Measurements from ENCODE around the gene ZYG11A. TPM values are rescaled to one million over a fixed set of nuclear protein-coding genes. Genes with fewer than 3 reads are reported as not detected.

The ZYG11A gene
- total and polyA plus RNA-seq, 4 donors = 0.38 to 1.8 (median 0.76) TPM

DNA sequence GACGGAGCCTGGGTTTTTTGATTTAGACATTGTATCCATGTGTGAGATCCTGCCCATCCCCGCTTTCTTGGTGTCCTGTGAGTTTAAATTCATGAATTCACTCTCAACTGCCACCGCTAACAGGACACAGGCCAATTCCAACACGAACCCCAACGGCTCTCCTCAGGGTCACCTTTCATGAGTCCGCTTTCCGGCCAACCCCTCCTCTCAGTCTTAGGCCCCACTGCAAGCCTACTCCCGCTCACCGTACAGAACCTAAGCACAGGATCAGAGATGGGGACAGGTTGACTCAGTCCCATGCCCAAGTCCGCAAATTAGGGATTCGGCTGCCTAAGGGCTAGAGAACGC, 84.3 kb downstream of the ZYG11A start:
- H3K9ac ChIP-seq (ENCODE audit: low read depth in 1 of 2, low read length in 2 of 2) = peak overlapping the region; percentile 64 to 97
- H3K4me3 ChIP-seq (ENCODE audit: low read depth in 1 of 3, low read length in 3 of 3) = peak overlapping the region; percentile 81 to 99 (median 82)
- TF ChIP-seq RXRA (IDR thresholded peaks at IDR 0.05) = peak; percentile 13 to 52
- no peak for TF ChIP-seq EGR1 (IDR thresholded peaks at IDR 0.05; ENCODE audit: low read depth in 2 of 2)
- TF ChIP-seq SP1 (IDR thresholded peaks at IDR 0.05) = peak; percentile 47
- peak; percentile 30 to 49 for TF ChIP-seq HNF4A (conservative IDR thresholded peaks at IDR 0.05)
- no peak for TF ChIP-seq HNF4G (IDR thresholded peaks at IDR 0.05)
- TF ChIP-seq, protein P1, sequence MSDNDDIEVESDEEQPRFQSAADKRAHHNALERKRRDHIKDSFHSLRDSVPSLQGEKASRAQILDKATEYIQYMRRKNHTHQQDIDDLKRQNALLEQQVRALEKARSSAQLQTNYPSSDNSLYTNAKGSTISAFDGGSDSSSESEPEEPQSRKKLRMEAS (IDR thresholded peaks at IDR 0.05) = no peak
- H3K9me3 ChIP-seq (ENCODE audit: control insufficient read depth in 4 of 4, low read length in 3 of 4) = no peaks in the 10 kb centered on the region
- peak overlapping the region; percentile 72 to 75 for H3K27ac ChIP-seq (ENCODE audit: low read depth in 1 of 2, low read length in 2 of 2)
- DNase-seq (ENCODE audit: low spot score) = no peak
- peaks cover 0 to 3% (median 0%) of the 10 kb centered on the region in 4 donors for H3K36me3 ChIP-seq (ENCODE audit: control insufficient read depth in 4 of 4, insufficient read depth in 3 of 4, low read depth in 1 of 4, low read length in 3 of 4)
- H3K4me1 ChIP-seq (ENCODE audit: control insufficient read depth in 4 of 4, insufficient read depth in 4 of 4, low read length in 3 of 4) = peaks cover 7 to 43% (median 27%) of the 10 kb centered on the region in 4 donors
- no peaks in the 10 kb centered on the region for H3K27me3 ChIP-seq (ENCODE audit: control insufficient read depth in 4 of 4, insufficient read depth in 4 of 4, low read length in 3 of 4)
- 5% methylated on average over 12 of the region's 12 CpGs for WGBS

DNA sequence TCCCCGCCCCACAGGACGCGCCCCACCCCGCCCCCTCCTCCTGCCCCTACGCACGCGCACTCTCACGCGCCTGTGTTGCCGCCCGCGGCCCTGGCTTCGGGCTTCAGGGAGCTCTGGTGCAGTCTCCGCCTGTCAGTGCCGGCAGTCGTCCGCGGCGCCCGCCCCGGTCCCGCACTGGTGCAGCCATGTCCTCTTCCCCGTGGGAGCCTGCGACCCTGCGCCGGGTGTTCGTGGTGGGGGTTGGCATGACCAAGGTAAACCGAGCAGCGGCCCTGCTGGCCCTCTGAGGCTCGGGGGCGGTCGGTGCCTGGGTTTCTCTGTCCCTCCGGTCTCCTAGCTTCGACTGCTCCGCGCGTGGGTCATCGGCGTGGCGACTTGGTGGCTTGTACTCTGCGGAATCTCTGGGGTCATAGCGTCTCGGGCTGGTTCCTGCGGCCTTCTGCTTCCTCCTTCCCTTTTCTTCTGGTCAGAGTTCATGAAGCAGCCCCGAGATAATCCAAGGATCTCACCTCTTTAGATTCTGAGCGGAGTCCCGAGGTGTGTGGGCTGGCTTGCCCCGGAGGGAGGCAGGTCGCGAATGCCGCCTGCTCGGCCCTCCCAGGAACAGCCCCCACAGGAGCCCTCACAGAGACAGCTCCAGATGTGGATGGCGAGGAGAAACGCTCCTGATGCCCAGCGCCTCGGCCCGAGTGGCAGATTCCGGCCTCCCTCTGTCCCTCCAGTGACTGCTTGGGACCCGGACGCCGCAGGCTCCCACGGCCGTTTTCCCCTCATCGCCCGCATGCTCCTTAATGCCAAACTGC, 84.9 kb downstream of the ZYG11A start, which contains the start of gene SCP2:
Gene SCP2 (plus strand): TSS at position 65 of the 803 bp plus-strand sequence. CDS start 121 bp downstream, at position 186.
- Histone ChIP-seq H3K4me3 (ENCODE audit: low read depth in 1 of 3, low read length in 3 of 3) (peak within 1 kb of the TSS; percentile 81 to 99 (median 82)), H3K9me3 (ENCODE audit: control insufficient read depth in 4 of 4, low read length in 3 of 4) (no peaks in the 10 kb centered on the region), H3K27me3 (ENCODE audit: control insufficient read depth in 4 of 4, insufficient read depth in 4 of 4, low read length in 3 of 4) (no peaks in the 10 kb centered on the region), H3K4me1 (ENCODE audit: control insufficient read depth in 4 of 4, insufficient read depth in 4 of 4, low read length in 3 of 4) (peaks cover 7 to 39% (median 27%) of the 10 kb centered on the region in 4 donors), H3K27ac (ENCODE audit: low read depth in 1 of 2, low read length in 2 of 2) (peak within 1 kb of the TSS; percentile 72 to 75), H3K9ac (ENCODE audit: low read depth in 1 of 2, low read length in 2 of 2) (peak within 1 kb of the TSS; percentile 64 to 97), H3K36me3 (ENCODE audit: control insufficient read depth in 4 of 4, insufficient read depth in 3 of 4, low read depth in 1 of 4, low read length in 3 of 4) (peaks cover 0 to 3% (median 0%) of the 10 kb centered on the region in 4 donors)
- peak; percentile 73 for DNase-seq (ENCODE audit: low spot score)
- no peak for TF ChIP-seq SP1 (IDR thresholded peaks at IDR 0.05)
- TF ChIP-seq, protein P2, sequence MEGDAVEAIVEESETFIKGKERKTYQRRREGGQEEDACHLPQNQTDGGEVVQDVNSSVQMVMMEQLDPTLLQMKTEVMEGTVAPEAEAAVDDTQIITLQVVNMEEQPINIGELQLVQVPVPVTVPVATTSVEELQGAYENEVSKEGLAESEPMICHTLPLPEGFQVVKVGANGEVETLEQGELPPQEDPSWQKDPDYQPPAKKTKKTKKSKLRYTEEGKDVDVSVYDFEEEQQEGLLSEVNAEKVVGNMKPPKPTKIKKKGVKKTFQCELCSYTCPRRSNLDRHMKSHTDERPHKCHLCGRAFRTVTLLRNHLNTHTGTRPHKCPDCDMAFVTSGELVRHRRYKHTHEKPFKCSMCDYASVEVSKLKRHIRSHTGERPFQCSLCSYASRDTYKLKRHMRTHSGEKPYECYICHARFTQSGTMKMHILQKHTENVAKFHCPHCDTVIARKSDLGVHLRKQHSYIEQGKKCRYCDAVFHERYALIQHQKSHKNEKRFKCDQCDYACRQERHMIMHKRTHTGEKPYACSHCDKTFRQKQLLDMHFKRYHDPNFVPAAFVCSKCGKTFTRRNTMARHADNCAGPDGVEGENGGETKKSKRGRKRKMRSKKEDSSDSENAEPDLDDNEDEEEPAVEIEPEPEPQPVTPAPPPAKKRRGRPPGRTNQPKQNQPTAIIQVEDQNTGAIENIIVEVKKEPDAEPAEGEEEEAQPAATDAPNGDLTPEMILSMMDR (IDR thresholded peaks at IDR 0.05; ENCODE audit: low read depth, low read length, missing input control) = no peak
- TF ChIP-seq RAD21 (IDR thresholded peaks at IDR 0.05) = peak in 1 of 2 donors; percentile 39
- TF ChIP-seq FOXA2 (IDR thresholded peaks at IDR 0.05) = no peak
- TF ChIP-seq JUND (IDR thresholded peaks at IDR 0.05) = no peak
- TF ChIP-seq HNF4A (conservative IDR thresholded peaks at IDR 0.05) = no peak
- TF ChIP-seq, protein P3, sequence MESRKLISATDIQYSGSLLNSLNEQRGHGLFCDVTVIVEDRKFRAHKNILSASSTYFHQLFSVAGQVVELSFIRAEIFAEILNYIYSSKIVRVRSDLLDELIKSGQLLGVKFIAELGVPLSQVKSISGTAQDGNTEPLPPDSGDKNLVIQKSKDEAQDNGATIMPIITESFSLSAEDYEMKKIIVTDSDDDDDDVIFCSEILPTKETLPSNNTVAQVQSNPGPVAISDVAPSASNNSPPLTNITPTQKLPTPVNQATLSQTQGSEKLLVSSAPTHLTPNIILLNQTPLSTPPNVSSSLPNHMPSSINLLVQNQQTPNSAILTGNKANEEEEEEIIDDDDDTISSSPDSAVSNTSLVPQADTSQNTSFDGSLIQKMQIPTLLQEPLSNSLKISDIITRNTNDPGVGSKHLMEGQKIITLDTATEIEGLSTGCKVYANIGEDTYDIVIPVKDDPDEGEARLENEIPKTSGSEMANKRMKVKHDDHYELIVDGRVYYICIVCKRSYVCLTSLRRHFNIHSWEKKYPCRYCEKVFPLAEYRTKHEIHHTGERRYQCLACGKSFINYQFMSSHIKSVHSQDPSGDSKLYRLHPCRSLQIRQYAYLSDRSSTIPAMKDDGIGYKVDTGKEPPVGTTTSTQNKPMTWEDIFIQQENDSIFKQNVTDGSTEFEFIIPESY (IDR thresholded peaks at IDR 0.05) = no peak
- TF ChIP-seq, protein P1 (IDR thresholded peaks at IDR 0.05) = peak; percentile 12
- no peak for TF ChIP-seq FOXA1 (IDR thresholded peaks at IDR 0.05)
- no peak for TF ChIP-seq RXRA (IDR thresholded peaks at IDR 0.05)
- TF ChIP-seq, protein P4, sequence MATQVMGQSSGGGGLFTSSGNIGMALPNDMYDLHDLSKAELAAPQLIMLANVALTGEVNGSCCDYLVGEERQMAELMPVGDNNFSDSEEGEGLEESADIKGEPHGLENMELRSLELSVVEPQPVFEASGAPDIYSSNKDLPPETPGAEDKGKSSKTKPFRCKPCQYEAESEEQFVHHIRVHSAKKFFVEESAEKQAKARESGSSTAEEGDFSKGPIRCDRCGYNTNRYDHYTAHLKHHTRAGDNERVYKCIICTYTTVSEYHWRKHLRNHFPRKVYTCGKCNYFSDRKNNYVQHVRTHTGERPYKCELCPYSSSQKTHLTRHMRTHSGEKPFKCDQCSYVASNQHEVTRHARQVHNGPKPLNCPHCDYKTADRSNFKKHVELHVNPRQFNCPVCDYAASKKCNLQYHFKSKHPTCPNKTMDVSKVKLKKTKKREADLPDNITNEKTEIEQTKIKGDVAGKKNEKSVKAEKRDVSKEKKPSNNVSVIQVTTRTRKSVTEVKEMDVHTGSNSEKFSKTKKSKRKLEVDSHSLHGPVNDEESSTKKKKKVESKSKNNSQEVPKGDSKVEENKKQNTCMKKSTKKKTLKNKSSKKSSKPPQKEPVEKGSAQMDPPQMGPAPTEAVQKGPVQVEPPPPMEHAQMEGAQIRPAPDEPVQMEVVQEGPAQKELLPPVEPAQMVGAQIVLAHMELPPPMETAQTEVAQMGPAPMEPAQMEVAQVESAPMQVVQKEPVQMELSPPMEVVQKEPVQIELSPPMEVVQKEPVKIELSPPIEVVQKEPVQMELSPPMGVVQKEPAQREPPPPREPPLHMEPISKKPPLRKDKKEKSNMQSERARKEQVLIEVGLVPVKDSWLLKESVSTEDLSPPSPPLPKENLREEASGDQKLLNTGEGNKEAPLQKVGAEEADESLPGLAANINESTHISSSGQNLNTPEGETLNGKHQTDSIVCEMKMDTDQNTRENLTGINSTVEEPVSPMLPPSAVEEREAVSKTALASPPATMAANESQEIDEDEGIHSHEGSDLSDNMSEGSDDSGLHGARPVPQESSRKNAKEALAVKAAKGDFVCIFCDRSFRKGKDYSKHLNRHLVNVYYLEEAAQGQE (IDR thresholded peaks at IDR 0.05) = peak; percentile 79
- TF ChIP-seq GABPA (IDR thresholded peaks at IDR 0.05 in 1 of 2, conservative IDR thresholded peaks at IDR 0.05 in 1 of 2) = no peak
- no peak for TF ChIP-seq HNF4G (IDR thresholded peaks at IDR 0.05)
- TF ChIP-seq, protein P5, sequence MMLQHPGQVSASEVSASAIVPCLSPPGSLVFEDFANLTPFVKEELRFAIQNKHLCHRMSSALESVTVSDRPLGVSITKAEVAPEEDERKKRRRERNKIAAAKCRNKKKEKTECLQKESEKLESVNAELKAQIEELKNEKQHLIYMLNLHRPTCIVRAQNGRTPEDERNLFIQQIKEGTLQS (IDR thresholded peaks at IDR 0.05) = no peak
- TF ChIP-seq TAF1 (conservative IDR thresholded peaks at IDR 0.05) = peak; percentile 93
- TF ChIP-seq YY1 (IDR thresholded peaks at IDR 0.05) = peak; percentile 62
- no peak for TF ChIP-seq NR2F2 (IDR thresholded peaks at IDR 0.05)
- TF ChIP-seq EGR1 (IDR thresholded peaks at IDR 0.05; ENCODE audit: low read depth in 2 of 2) = no peak
- WGBS = under 1% methylated on average over 65 of the region's 65 CpGs

All from liver (tissue), 9 donors.